ENCODE data around the gene CRELD2.

GRCh38 chr22:49934891-49935557 is 16.6 kb downstream of the CRELD2 start:
- TF ChIP-seq SMC3 (conservative IDR thresholded peaks at IDR 0.05; ENCODE audit: poor library complexity): no peak
- no peak for TF ChIP-seq CTCF (IDR thresholded peaks at IDR 0.05; ENCODE audit: poor library complexity, severe bottlenecking)
- no peak for TF ChIP-seq EZH2 (IDR thresholded peaks at IDR 0.05; ENCODE audit: borderline replicate concordance, insufficient read depth, low read length, poor library complexity, severe bottlenecking)
- TF ChIP-seq RAD21 (conservative IDR thresholded peaks at IDR 0.05): no peak
- TF ChIP-seq POLR2AphosphoS5 (IDR thresholded peaks at IDR 0.05): no peak

All from neural cell (in vitro differentiated cells).